Measurements from ENCODE around the gene NBAS. TPM values are rescaled to one million over a fixed set of nuclear protein-coding genes. Genes with fewer than 3 reads are reported as not detected.

Gene NBAS
- total RNA-seq = 10 to 100 TPM; 28.2 to 31.8 TPM

DNA sequence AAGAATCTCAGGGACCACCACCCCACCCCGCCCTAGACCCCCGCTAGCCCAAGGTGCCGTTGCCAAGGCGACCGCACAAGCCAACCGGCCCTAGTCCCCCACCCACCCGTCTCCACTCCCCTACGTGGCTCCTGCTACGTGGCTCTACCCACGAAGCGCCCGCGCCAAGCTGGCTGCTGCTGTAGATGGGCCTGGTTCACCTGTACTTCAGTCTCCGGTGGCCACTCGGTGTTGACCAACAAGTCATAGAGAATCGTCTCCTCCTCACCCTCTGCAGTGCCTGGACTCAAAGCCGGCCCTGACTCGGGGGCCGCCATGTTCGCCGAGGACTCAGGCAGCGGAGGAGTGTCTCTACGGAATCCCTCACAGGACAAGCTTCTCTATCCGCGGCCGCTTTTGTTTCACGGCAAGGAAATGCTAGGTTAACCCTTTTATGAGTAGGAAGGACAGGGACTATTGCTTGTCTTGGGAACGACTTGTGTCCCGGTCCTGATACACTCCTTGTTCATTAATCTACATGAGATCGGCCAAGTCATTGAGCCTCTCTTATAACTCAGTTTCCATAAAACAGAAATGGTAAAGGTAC lies at the start of gene NBAS:
Gene NBAS, minus strand, starts transcription at position 347 of the 586 bp plus-strand sequence. Its CDS starts 30 bp downstream, at position 317.
- peak within 1 kb of the TSS; percentile 95 for H3K27ac Mint-ChIP-seq
- H3K4me3 Mint-ChIP-seq = peak within 1 kb of the TSS; percentile 99
- peaks cover 11% of the 10 kb centered on the region for H3K36me3 Mint-ChIP-seq (ENCODE audit: low read depth)
- peaks cover 4% of the 10 kb centered on the region for H3K27me3 Mint-ChIP-seq (ENCODE audit: low read depth)
- H3K9me3 Mint-ChIP-seq (ENCODE audit: insufficient read depth) = no peaks in the 10 kb centered on the region
- POLR2A ChIA-PET = interaction anchor here (0.7 to 1.7 kb wide), 6 partner anchors 9 to 31 kb away, joined by 3 to 8 read pairs (median 4); partner anchors contain the start of gene DDX1
- DNase-seq = peak; percentile 87
- peaks cover 41% of the 10 kb centered on the region for H3K4me1 Mint-ChIP-seq (ENCODE audit: low read depth)
- CTCF ChIA-PET = interaction anchor here (2.5 to 5.5 kb wide), 2 partner anchors 14 to 16 kb away, joined by 9 to 33 read pairs; no protein-coding TSS in a partner anchor
- peak; percentile 88 for ATAC-seq

DNA sequence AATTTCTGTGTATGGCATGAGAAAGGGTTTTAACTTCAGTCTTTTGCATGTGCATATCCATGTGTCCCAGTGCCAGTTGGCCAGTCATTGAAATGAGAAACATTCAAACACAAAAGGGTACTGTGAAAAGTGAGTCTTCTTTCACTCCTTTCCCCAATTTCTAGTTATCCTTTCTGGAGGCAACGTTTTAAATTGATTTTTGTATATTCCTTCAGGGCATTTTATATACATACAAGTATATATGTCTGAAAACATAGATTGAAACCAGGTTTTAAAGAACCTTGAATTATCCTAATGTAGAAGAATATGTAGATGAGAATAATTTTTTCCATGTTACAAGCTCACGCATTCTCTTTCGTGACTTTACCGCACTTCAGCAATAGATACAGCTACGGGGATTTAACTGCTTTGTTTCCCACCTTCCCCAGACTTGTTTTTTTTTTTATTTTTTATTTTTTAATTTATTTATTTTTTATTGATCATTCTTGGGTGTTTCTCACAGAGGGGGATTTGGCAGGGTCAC lies 49.4 kb upstream of the NBAS start:
- no peaks in the 10 kb centered on the region for H3K27me3 Mint-ChIP-seq (ENCODE audit: low read depth)
- H3K9me3 Mint-ChIP-seq (ENCODE audit: insufficient read depth) = no peaks in the 10 kb centered on the region
- ChIA-PET POLR2A (interaction anchor here (0.6 kb wide), 1 partner anchor 522 kb away, joined by 3 read pairs; no protein-coding TSS in a partner anchor), CTCF (no interaction called here)
- H3K4me3 Mint-ChIP-seq = no peak overlapping the region
- H3K4me1 Mint-ChIP-seq (ENCODE audit: low read depth) = peaks cover 6% of the 10 kb centered on the region
- H3K27ac Mint-ChIP-seq = no peak overlapping the region
- DNase-seq (no peak), ATAC-seq (no peak)
- peaks cover 39% of the 10 kb centered on the region for H3K36me3 Mint-ChIP-seq (ENCODE audit: low read depth)

DNA sequence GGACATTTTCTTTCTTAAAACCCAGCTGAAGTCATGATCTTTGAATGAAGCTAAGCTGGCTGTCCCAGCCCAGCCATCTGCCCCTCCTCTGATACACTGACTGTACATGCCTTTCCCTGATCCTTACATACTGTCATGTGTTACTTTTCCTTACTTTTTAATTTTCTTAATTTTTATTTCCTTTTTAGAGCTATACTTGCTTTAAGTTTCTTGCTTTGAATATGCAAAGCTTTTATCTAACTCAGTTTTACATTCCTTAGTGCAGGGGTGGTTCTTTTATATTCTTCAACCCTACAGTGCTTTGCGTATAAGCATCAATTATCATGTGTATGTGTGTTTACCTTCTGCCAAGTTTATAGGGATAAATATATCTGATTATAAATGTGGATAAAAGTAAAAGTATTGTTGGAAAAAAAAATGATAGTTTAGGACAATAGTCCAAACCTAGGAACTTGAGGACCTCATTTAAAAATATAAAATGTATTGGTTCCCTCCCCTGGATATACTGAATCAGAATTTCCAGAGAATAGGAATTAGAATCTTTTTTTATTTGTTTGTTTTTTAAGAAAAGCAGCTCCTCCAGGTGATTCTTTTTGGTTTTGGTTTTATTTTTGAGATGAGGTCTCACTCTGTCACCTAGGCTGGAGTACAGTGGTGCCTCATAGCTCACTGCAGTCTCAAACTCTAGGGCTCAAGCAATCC lies 48.4 kb upstream of the NBAS start:
- CTCF ChIA-PET = no interaction called here

DNA sequence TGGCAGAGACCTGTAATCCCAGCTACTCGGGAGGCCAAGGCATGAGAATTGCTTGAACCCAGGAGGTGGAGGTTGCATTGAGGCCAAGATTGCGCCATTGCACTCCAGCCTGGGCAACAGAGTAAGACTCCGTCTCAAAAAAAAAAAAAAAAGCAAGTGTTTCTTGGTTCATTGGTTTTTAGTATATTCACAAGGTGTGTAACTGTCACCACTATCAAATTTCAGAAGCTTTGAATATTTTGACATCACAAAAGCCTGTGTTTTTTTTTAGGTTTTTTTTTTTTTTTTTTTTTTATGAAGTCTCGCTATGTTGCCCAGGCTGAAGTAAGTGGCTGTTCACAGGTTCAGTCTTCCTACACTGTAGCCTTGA lies 47.2 kb upstream of the NBAS start:
- ATAC-seq (no peak), DNase-seq (no peak)
- Mint-ChIP-seq H3K4me3 (no peak overlapping the region), H3K27ac (no peak overlapping the region), H3K4me1 (ENCODE audit: low read depth) (no peaks in the 10 kb centered on the region), H3K27me3 (ENCODE audit: low read depth) (no peaks in the 10 kb centered on the region), H3K36me3 (ENCODE audit: low read depth) (peaks cover 51% of the 10 kb centered on the region), H3K9me3 (ENCODE audit: insufficient read depth) (no peaks in the 10 kb centered on the region)
- ChIA-PET CTCF (no interaction called here), POLR2A (no interaction called here)

More for the DNA sequence above, 48.4 kb upstream of the NBAS start:
- no peaks in the 10 kb centered on the region for H3K27me3 Mint-ChIP-seq (ENCODE audit: low read depth)
- no peak for ATAC-seq
- H3K9me3 Mint-ChIP-seq (ENCODE audit: insufficient read depth) = no peaks in the 10 kb centered on the region
- no peaks in the 10 kb centered on the region for H3K4me1 Mint-ChIP-seq (ENCODE audit: low read depth)
- H3K36me3 Mint-ChIP-seq (ENCODE audit: low read depth) = peaks cover 45% of the 10 kb centered on the region
- H3K27ac Mint-ChIP-seq = no peak overlapping the region
- DNase-seq = no peak
- POLR2A ChIA-PET = no interaction called here
- no peak overlapping the region for H3K4me3 Mint-ChIP-seq

DNA sequence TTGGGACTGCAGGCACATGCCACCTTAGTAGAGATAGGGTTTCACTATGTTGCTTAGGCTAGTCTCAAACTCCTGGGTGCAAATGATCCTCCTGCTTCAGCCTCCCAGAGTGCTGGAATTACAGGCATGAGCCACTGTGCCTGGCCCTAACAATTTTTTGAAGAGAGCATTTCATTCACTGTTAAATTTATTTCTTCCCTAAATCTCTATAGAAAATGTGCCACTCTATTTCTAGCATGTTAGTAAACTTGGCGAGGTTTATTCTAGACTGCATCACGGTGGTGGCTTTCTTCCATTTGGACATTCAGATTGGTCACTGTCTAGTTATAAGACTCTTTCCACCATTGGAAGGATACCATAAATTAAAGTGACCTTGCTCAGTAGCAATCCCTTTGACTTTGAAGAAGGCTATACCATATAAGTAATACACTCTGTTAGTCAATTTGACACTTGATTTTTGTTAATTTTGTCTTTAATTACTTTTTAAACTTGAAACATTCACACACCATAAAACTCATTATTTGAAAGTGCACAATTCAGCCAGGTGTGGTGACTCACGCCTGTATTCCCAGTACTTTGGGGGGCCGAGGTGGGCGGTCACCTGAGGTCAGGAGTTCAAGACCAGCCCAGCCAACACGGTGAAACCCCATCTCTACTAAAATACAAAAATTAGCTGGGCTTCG lies 46.7 kb upstream of the NBAS start:
- H3K27me3 Mint-ChIP-seq (ENCODE audit: low read depth) = no peaks in the 10 kb centered on the region
- ChIA-PET CTCF (no interaction called here), POLR2A (no interaction called here)
- H3K4me1 Mint-ChIP-seq (ENCODE audit: low read depth) = no peaks in the 10 kb centered on the region
- ATAC-seq (no peak), DNase-seq (no peak)
- H3K9me3 Mint-ChIP-seq (ENCODE audit: insufficient read depth) = no peaks in the 10 kb centered on the region
- H3K36me3 Mint-ChIP-seq (ENCODE audit: low read depth) = peaks cover 55% of the 10 kb centered on the region
- no peak overlapping the region for H3K27ac Mint-ChIP-seq
- H3K4me3 Mint-ChIP-seq = no peak overlapping the region

DNA sequence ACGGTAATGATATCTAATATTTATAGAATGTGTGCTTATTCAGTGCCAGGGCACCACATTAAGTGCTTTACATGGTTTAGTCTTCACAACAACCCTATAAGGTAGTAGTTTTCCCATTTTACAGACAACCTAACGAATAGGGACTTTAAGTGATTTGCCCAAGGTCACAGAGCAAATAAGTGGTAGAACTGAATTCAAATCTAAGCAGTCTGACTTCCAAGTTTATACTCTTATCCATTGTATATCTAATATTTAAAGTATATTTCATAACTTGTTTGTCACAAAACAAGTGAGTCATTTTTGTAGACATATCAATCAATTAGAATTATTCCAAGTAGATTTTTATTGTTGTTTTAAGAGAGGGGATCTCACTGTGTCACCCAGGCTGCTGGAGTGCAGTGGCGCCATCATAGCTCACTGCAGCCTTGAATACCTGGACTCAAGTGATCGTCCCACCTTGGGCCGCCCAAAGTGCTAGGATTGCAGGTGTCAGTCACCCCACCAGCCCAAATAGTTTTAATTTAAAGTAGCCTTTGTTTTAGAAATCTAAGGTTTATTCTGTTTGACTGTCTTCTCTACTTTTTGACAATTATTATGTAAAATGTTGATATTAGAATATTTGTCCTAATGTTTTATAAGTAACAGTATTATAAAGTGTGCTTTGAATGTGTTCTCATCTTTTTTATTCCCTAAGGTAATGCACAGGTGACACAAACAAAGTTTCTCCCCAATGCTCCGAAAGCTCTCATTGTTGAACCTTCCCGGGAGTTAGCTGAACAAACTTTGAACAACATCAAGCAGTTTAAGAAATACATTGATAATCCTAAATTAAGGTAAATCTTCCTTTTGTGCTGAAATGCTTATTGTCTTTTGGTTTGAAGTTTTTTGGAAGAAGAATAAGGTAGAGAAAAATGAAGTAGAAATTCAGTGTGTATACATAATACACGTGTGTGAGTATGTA lies 45.6 kb upstream of the NBAS start:
- H3K9me3 Mint-ChIP-seq (ENCODE audit: insufficient read depth) = no peaks in the 10 kb centered on the region
- ChIA-PET CTCF (no interaction called here), POLR2A (no interaction called here)
- no peaks in the 10 kb centered on the region for H3K27me3 Mint-ChIP-seq (ENCODE audit: low read depth)
- no peak for ATAC-seq
- H3K4me1 Mint-ChIP-seq (ENCODE audit: low read depth) = no peaks in the 10 kb centered on the region
- H3K27ac Mint-ChIP-seq = no peak overlapping the region
- peaks cover 65% of the 10 kb centered on the region for H3K36me3 Mint-ChIP-seq (ENCODE audit: low read depth)
- no peak for DNase-seq
- H3K4me3 Mint-ChIP-seq = no peak overlapping the region

DNA sequence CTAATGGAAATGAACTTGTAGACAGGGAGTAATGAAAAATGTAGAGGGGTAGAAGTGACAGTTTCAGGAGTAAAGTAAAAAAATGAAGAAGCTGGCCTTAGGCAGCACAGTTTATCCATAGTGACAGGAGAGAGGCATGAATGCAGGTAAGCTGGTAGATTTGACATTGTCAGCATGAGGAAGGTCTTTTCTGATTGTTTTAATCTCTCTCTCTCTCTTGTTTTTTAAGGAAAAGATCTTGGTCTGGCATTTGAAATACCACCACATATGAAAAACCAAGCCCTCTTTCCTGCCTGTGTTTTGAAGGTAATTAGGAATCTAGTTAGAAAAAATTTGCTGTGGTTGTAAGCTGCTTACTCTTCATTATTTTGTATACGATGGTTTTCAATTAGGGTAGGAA lies 44.6 kb upstream of the NBAS start:
- H3K36me3 Mint-ChIP-seq (ENCODE audit: low read depth) = peaks cover 74% of the 10 kb centered on the region
- ChIA-PET POLR2A (no interaction called here), CTCF (no interaction called here)
- no peak overlapping the region for H3K27ac Mint-ChIP-seq
- no peak overlapping the region for H3K4me3 Mint-ChIP-seq
- no peaks in the 10 kb centered on the region for H3K27me3 Mint-ChIP-seq (ENCODE audit: low read depth)
- ATAC-seq = no peak
- H3K4me1 Mint-ChIP-seq (ENCODE audit: low read depth) = no peaks in the 10 kb centered on the region
- no peaks in the 10 kb centered on the region for H3K9me3 Mint-ChIP-seq (ENCODE audit: insufficient read depth)
- no peak for DNase-seq

DNA sequence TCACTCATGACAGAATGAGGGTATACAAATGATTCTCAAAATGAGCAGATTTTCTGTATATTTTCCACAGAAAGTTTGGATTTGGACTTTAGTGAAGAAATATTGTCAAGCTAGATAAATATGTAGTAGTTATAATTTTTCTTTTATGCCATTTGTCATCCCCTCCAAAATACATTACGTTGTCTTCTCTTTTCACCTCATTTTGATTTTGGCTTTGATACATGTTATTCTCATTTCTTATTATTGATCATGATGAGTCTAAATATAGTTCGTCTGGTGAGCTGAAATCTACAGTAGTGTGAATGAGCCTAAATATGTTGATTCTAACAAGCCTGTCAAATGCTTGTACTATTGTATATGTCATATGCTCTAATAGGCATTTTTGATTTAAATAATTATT lies 42.8 kb upstream of the NBAS start:
- Mint-ChIP-seq H3K27ac (no peak overlapping the region), H3K27me3 (ENCODE audit: low read depth) (no peaks in the 10 kb centered on the region), H3K9me3 (ENCODE audit: insufficient read depth) (no peaks in the 10 kb centered on the region), H3K4me1 (ENCODE audit: low read depth) (no peaks in the 10 kb centered on the region), H3K4me3 (no peak overlapping the region), H3K36me3 (ENCODE audit: low read depth) (peaks cover 68% of the 10 kb centered on the region)
- POLR2A ChIA-PET = no interaction called here
- CTCF ChIA-PET = no interaction called here
- DNase-seq = no peak
- ATAC-seq = no peak

DNA sequence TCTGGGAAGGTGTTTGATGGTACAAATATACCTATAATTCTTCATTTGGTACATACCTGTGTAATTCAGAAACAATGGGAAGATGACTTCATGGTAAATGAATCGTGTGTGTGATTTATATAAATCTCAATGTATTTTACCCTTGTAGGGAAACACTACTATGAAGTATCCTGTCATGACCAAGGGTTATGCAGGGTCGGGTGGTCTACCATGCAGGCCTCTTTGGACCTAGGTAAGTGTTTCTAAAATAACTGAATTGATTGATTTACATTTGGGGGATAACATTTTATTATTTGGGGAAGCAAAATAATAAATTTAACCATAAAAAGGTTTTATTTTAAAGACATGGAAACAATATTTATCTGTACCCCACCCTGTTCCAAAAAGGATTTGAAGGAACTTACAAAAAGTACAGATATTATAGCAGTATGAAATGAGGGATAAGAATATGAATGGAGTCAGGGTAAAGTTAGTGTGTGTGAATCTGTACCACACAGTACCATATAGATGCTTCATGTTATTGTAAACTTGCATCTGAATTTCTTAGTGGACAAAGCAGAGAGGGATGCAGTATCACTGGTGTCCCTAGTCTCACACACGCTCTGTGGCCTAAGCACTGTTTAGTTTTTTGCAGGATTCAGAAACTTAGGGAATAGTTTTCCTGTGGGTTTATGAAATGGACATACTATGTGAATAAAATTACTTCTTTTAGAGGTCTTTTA lies 42.1 kb upstream of the NBAS start:
- CTCF ChIA-PET = no interaction called here
- Mint-ChIP-seq H3K4me3 (no peak overlapping the region), H3K4me1 (ENCODE audit: low read depth) (no peaks in the 10 kb centered on the region), H3K36me3 (ENCODE audit: low read depth) (peaks cover 69% of the 10 kb centered on the region), H3K27ac (no peak overlapping the region), H3K27me3 (ENCODE audit: low read depth) (no peaks in the 10 kb centered on the region), H3K9me3 (ENCODE audit: insufficient read depth) (no peaks in the 10 kb centered on the region)
- DNase-seq = no peak
- POLR2A ChIA-PET = no interaction called here
- ATAC-seq = no peak

DNA sequence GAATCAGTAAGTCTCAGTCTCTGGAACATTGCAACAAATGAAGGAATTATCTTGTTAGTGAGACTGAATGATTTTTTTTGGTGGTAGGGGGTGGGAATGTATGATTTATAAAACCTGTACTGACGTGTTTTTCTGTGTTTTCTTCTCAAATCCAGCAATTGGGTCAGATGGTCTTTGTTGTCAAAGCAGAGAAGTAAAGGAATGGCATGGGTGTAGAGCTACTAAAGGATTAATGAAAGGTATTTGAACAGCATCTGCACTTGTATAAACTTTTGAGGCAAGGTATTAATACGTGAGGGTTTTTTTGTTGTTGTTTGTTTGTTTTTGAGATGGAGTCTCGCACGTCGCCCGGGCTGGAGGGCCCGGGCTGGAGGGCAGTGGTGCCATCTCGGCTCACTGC lies 41.3 kb upstream of the NBAS start:
- Mint-ChIP-seq H3K4me1 (ENCODE audit: low read depth) (no peaks in the 10 kb centered on the region), H3K27me3 (ENCODE audit: low read depth) (no peaks in the 10 kb centered on the region), H3K9me3 (ENCODE audit: insufficient read depth) (no peaks in the 10 kb centered on the region), H3K4me3 (no peak overlapping the region), H3K27ac (no peak overlapping the region), H3K36me3 (ENCODE audit: low read depth) (peaks cover 63% of the 10 kb centered on the region)
- CTCF ChIA-PET = no interaction called here
- POLR2A ChIA-PET = no interaction called here
- DNase-seq (no peak), ATAC-seq (no peak)

DNA sequence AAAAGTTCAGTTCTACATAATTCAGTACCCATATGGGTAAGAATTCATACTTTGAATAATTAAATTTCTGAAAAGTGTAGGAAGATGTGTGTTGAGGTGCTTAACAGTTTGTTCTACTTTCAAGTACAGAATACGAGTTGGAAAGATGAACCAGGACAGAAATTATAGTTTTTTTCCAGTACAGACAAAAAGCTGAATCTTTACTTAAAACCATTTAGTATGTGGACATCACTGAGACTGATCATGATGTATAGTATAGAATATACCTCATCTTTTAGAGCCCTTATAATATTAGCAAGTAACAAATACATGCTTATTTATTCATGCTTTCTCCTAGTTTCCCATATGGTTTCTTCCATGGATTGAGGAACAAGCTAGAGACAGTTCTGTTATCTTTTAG lies 40.5 kb upstream of the NBAS start:
- H3K9me3 Mint-ChIP-seq (ENCODE audit: insufficient read depth) = no peaks in the 10 kb centered on the region
- no peaks in the 10 kb centered on the region for H3K27me3 Mint-ChIP-seq (ENCODE audit: low read depth)
- peaks cover 64% of the 10 kb centered on the region for H3K36me3 Mint-ChIP-seq (ENCODE audit: low read depth)
- ChIA-PET CTCF (no interaction called here), POLR2A (no interaction called here)
- ATAC-seq (no peak), DNase-seq (no peak)
- H3K4me3 Mint-ChIP-seq = no peak overlapping the region
- H3K27ac Mint-ChIP-seq = no peak overlapping the region
- H3K4me1 Mint-ChIP-seq (ENCODE audit: low read depth) = no peaks in the 10 kb centered on the region
